ENCODE results near the gene TMEM39B.

- TF ChIP-seq EP300 (IDR thresholded peaks at IDR 0.05; ENCODE audit: borderline replicate concordance) (no peak), TCF12 (IDR thresholded peaks at IDR 0.05; ENCODE audit: low read depth) (no peak), EGR1 (IDR thresholded peaks at IDR 0.05) (no peak), TEAD4 (IDR thresholded peaks at IDR 0.05) (no peak), TAF1 (IDR thresholded peaks at IDR 0.05; ENCODE audit: low read depth) (no peak), REST (IDR thresholded peaks at IDR 0.05; ENCODE audit: low read depth) (no peak), ZBTB7A (IDR thresholded peaks at IDR 0.05; ENCODE audit: low read depth) (no peak), CEBPB (IDR thresholded peaks at IDR 0.05) (no peak), FOXM1 (IDR thresholded peaks at IDR 0.05; ENCODE audit: borderline replicate concordance, low read depth) (no peak), RAD21 (IDR thresholded peaks at IDR 0.05; ENCODE audit: low read depth) (no peak), YY1 (IDR thresholded peaks at IDR 0.05; ENCODE audit: low read depth) (no peak), USF1 (IDR thresholded peaks at IDR 0.05) (no peak)
- TF ChIP-seq, protein P1, sequence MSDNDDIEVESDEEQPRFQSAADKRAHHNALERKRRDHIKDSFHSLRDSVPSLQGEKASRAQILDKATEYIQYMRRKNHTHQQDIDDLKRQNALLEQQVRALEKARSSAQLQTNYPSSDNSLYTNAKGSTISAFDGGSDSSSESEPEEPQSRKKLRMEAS (IDR thresholded peaks at IDR 0.05) = no peak
Observed at GRCh38 chr1:32150847-32151246, 78.1 kb downstream of the TMEM39B start.

Measured in Ishikawa (cell line).